Medulla oblongata (tissue), 1 donor: ENCODE results near the gene CYP4F3.
"Not testable (repeated sequence)": the region's sequence is repeated elsewhere in the genome, so short reads cannot be mapped to it uniquely, and the experiment has no call there.

Experiments used
- DNase-seq: peaks from one replicate; pipeline ENCODE4 v3.0.0-alpha.2; 2015; ENCODE audit errors: extremely low spot score

CYP4F3 gene

GRCh38 chr19:15669891-15670290 lies 29.2 kb downstream of the CYP4F3 start:
- DNase-seq = no peak

- DNase-seq = no peak
These were observed 30.6 kb downstream of the CYP4F3 start for GRCh38 chr19:15671237-15671821.

- no peak for DNase-seq
These were observed 31.3 kb downstream of the CYP4F3 start for GRCh38 chr19:15671891-15672579.

GRCh38 chr19:15672580-15673175 lies 32.0 kb downstream of the CYP4F3 start, which contains the start of gene CYP4F12:
Gene CYP4F12 (plus strand): TSS chr19:15673087. CDS start chr19:15673530, 443 bp downstream.
- DNase-seq = peak; percentile 7

GRCh38 chr19:15673176-15673654 lies 32.5 kb downstream of the CYP4F3 start:
- no peak for DNase-seq

- no peak for DNase-seq
These were observed 34.9 kb downstream of the CYP4F3 start for GRCh38 chr19:15675560-15675959.

GRCh38 chr19:15679089-15679488 lies 38.4 kb downstream of the CYP4F3 start:
- no peak for DNase-seq

- not testable (repeated sequence) for DNase-seq
These were observed 39.2 kb downstream of the CYP4F3 start for GRCh38 chr19:15679865-15680264.

- DNase-seq = no peak
These were observed 40.0 kb downstream of the CYP4F3 start for GRCh38 chr19:15680478-15681322.

GRCh38 chr19:15683411-15683810 lies 42.7 kb downstream of the CYP4F3 start:
- DNase-seq = no peak

- DNase-seq = no peak
These were observed 44.1 kb downstream of the CYP4F3 start for GRCh38 chr19:15684828-15685227.

GRCh38 chr19:15696654-15697194 lies 56.0 kb downstream of the CYP4F3 start:
- no peak for DNase-seq

GRCh38 chr19:15701757-15702533 lies 61.2 kb downstream of the CYP4F3 start:
- no peak for DNase-seq

GRCh38 chr19:15702534-15702930 lies 61.8 kb downstream of the CYP4F3 start:
- peak; percentile 42 for DNase-seq
